Trophoblast cell (in vitro differentiated cells and primary cell): Measurements from ENCODE around the gene TMEM95.

Experiments used
- DNase-seq, 2 donors: peaks; one replicate each; pipeline ENCODE4 v3.0.0-alpha.2; 2016
- H2AFZ ChIP-seq: 2 replicates; pipeline ENCODE4 v1.6.1; 2013; ENCODE audit warnings: low read length, moderate library complexity, mild to moderate bottlenecking; ENCODE audit not compliant: insufficient read depth, poor library complexity
- H2AK5ac ChIP-seq: 2 replicates; pipeline ENCODE4 v1.6.1; 2013; ENCODE audit warnings: mild to moderate bottlenecking, low read length
- H2BK120ac ChIP-seq: 2 replicates; pipeline ENCODE4 v1.6.1; 2013; ENCODE audit warnings: low read length, mild to moderate bottlenecking, moderate library complexity; ENCODE audit not compliant: insufficient read depth, poor library complexity
- H2BK12ac ChIP-seq: 2 replicates; pipeline ENCODE4 v1.6.1; 2013; ENCODE audit warnings: mild to moderate bottlenecking, low read length, moderate library complexity
- H2BK5ac ChIP-seq: 2 replicates; pipeline ENCODE4 v1.6.1; 2013; ENCODE audit warnings: low read length, low read depth, moderate library complexity, mild to moderate bottlenecking; ENCODE audit not compliant: poor library complexity
- H3K14ac ChIP-seq: 2 replicates; pipeline ENCODE4 v1.6.1; 2013; ENCODE audit warnings: mild to moderate bottlenecking, low read length
- H3K18ac ChIP-seq: 2 replicates; pipeline ENCODE4 v1.6.1; 2013; ENCODE audit warnings: mild to moderate bottlenecking, low read length
- H3K23ac ChIP-seq: 2 replicates; pipeline ENCODE4 v1.6.1; 2013; ENCODE audit warnings: low read length
- H3K27ac ChIP-seq: 2 replicates; pipeline ENCODE4 v1.5.1; 2013; ENCODE audit warnings: low read depth, mild to moderate bottlenecking, inconsistent platforms, low read length, moderate library complexity
- H3K27me3 ChIP-seq: 2 replicates; pipeline ENCODE4 v1.6.1; 2013; ENCODE audit warnings: inconsistent platforms, mild to moderate bottlenecking, low read length, moderate library complexity; ENCODE audit not compliant: insufficient read depth
- H3K36me3 ChIP-seq, 2 experiments: 1 replicate in 1 of 2; 2 replicates in 1 of 2; pipeline ENCODE4 v1.6.1; 2013; ENCODE audit warnings: low read length in 2 of 2, mild to moderate bottlenecking in 2 of 2, moderate library complexity in 1 of 2; ENCODE audit not compliant: insufficient read depth in 2 of 2, control insufficient read depth in 1 of 2
- H3K4ac ChIP-seq: 2 replicates; pipeline ENCODE4 v1.6.1; 2013; ENCODE audit warnings: low read depth, mild to moderate bottlenecking, low read length, moderate library complexity
- H3K4me1 ChIP-seq, 2 experiments: 1 replicate in 1 of 2; 2 replicates in 1 of 2; pipeline ENCODE4 v1.6.1; 2013; ENCODE audit warnings: low read length in 2 of 2, mild to moderate bottlenecking in 2 of 2, moderate library complexity in 1 of 2; ENCODE audit not compliant: insufficient read depth in 2 of 2, control insufficient read depth in 1 of 2
- H3K4me2 ChIP-seq: 2 replicates; pipeline ENCODE4 v1.6.1; 2013; ENCODE audit warnings: inconsistent platforms, mild to moderate bottlenecking, low read length, moderate library complexity
- H3K4me3 ChIP-seq: 2 replicates; pipeline ENCODE4 v1.5.1; 2013; ENCODE audit warnings: mild to moderate bottlenecking, low read depth, low read length, inconsistent platforms
- H3K79me1 ChIP-seq: one replicate; pipeline ENCODE4 v1.6.1; 2013; ENCODE audit warnings: low read length
- H3K79me2 ChIP-seq: 2 replicates; pipeline ENCODE4 v1.6.1; 2013; ENCODE audit warnings: low read length, mild to moderate bottlenecking; ENCODE audit not compliant: control insufficient read depth, insufficient read depth, poor library complexity
- H3K9ac ChIP-seq: 2 replicates; pipeline ENCODE4 v1.6.1; 2013; ENCODE audit warnings: mild to moderate bottlenecking, low read length
- H3K9me3 ChIP-seq: 2 replicates; pipeline ENCODE4 v1.6.1; 2013; ENCODE audit warnings: low read depth, mild to moderate bottlenecking, control low read depth, inconsistent platforms, low read length; ENCODE audit not compliant: insufficient read depth
- H4K12ac ChIP-seq: 2 replicates; pipeline ENCODE4 v1.6.1; 2013; ENCODE audit warnings: low read depth, mild to moderate bottlenecking, low read length, moderate library complexity
- H4K8ac ChIP-seq: 2 replicates; pipeline ENCODE4 v1.6.1; 2013; ENCODE audit warnings: low read depth, mild to moderate bottlenecking, low read length, moderate library complexity
- H4K91ac ChIP-seq: one replicate; pipeline ENCODE4 v1.6.1; 2013; ENCODE audit warnings: low read depth, mild to moderate bottlenecking, low read length, moderate library complexity
- WGBS: extraction: QIAGEN DNeasy Blood & Tissue Kit; methylation state at CpG from one replicate; pipeline ENCODE4 v1.1.7; 2013; ENCODE audit warnings: missing lambda C conversion rate; ENCODE audit not compliant: insufficient read length, insufficient coverage; ENCODE audit errors: extremely low coverage; 5-methylcytosine and 5-hydroxymethylcytosine counted together

Gene TMEM95

DNA sequence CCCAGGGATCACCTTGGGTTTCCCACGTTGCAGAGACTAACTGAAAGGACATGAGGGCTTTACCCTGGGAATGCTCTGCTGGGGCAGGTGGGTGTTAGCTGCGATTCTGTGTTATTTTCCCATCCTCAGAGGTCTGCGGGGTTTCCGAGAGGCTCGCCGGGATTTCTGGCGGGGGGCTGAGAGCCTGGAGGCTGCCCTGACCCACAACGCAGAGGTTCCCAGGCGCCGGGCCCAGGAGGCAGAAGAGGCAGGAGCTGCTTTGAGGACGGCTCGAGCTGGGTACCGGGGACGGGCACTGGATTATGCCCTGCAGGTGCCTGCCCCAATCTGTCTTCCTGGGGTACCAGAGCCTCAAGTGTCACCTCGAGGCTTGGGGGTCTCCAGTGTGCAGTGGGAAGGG is 11.7 kb upstream of the TMEM95 start:
- DNase-seq = no peak
- no peaks in the 10 kb centered on the region for H3K9me3 ChIP-seq
- no peak overlapping the region for H4K12ac ChIP-seq
- H3K79me1 ChIP-seq = no peaks in the 10 kb centered on the region
- no peak overlapping the region for H3K18ac ChIP-seq
- no peak overlapping the region for H2AK5ac ChIP-seq
- H3K36me3 ChIP-seq = no peaks in the 10 kb centered on the region
- no peak overlapping the region for H3K9ac ChIP-seq
- no peak overlapping the region for H3K4me2 ChIP-seq
- no peak overlapping the region for H3K4me3 ChIP-seq
- H3K4me1 ChIP-seq = no peaks in the 10 kb centered on the region
- no peak overlapping the region for H3K27ac ChIP-seq
- no peak overlapping the region for H4K8ac ChIP-seq
- no peak overlapping the region for H2BK12ac ChIP-seq
- no peak overlapping the region for H2AFZ ChIP-seq
- no peak overlapping the region for H3K23ac ChIP-seq
- H3K79me2 ChIP-seq = no peaks in the 10 kb centered on the region
- no peaks in the 10 kb centered on the region for H3K27me3 ChIP-seq
- no peak overlapping the region for H4K91ac ChIP-seq
- H3K4ac ChIP-seq = no peak overlapping the region
- no peak overlapping the region for H2BK120ac ChIP-seq
- WGBS = no CpG with 5 or more reads among the region's 15 CpGs
- H2BK5ac ChIP-seq = no peak overlapping the region
- H3K14ac ChIP-seq = no peak overlapping the region

DNA sequence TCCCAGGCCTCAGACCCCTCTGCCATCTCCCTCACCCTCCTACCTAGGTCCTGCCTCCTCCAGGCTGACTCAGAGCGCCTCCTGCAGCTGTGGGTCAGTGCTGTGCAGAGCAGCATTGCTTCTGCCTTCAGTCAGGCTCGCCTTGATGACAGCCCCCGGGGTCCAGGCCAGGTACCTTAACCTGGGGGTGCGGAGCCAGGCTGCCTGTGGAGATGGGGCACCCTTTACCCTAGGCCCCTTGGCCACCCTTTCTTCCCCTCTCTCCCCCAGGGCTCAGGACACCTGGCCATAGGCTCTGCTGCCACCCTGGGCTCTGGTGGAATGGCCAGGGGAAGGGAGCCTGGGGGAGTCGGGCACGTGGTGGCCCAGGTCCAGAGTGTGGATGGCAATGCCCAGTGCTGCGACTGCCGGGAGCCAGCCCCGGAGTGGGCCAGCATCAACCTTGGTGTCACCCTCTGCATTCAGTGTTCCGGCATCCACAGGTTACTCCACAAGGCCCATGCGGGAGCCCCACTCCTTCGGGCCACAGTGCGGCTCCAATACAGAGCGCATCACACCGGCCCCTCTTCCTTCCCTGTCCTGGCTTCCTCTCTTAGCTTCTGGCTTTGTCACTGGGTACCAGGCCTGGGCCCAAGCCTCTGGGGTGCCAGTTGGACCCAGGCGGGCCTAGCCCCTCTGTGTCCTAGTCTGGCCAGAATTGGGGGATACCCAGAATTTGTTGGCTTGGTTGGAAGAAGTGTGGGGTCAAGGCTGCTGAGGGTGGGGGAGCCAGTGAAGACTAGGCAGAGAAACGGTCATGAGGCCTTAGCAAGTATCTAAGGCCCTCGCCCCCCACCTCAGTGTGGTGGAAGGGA is 8.0 kb upstream of the TMEM95 start:
- no peak overlapping the region for H2BK12ac ChIP-seq

DNA sequence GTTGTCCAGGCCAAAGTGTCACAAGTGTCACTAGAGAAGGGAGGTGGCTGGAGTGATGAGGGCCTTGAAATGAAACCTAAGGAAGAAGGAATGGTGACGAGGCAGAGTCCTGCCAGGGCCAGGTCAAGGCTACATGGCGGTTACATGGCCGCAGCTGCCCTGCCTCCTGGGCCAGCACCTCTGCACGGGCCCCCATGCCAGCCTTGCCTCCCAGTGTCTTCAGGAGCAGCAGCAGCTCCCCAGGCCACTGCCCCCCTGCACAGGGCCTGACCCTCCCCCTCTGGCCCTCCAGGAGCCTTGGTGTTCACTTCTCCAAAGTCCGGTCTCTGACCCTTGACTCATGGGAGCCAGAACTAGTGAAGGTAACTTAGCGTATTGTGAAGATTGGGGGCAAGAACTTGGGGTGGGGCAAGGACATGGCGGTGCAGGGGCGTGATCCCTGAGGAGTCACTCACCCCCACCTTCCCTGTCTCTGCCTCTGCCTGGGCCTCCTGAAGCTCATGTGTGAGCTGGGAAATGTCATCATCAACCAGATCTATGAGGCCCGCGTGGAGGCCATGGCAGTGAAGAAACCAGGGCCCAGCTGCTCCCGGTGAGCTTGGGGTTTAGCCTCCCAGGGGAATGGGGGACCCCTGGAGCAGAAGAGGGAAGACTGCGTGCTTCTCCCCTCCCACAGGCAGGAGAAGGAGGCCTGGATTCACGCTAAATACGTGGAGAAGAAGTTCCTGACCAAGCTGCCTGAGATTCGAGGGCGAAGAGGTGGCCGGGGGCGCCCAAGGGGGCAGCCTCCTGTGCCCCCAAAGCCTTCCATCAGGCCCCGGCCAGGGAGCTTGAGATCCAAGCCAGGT is 7.1 kb upstream of the TMEM95 start:
- Histone ChIP-seq H2AFZ (no peak overlapping the region), H3K18ac (no peak overlapping the region), H3K4me3 (no peak overlapping the region), H3K14ac (no peak overlapping the region), H2BK12ac (no peak overlapping the region), H3K27ac (no peak overlapping the region), H3K23ac (no peak overlapping the region), H3K79me1 (peaks cover 22% of the 10 kb centered on the region), H4K8ac (no peak overlapping the region), H3K79me2 (peaks cover 13% of the 10 kb centered on the region), H3K4ac (no peak overlapping the region), H3K36me3 (no peaks in the 10 kb centered on the region), H3K9me3 (no peaks in the 10 kb centered on the region), H2BK120ac (no peak overlapping the region), H2BK5ac (no peak overlapping the region), H2AK5ac (no peak overlapping the region), H4K91ac (no peak overlapping the region), H3K9ac (no peak overlapping the region), H4K12ac (no peak overlapping the region), H3K4me2 (no peak overlapping the region), H3K27me3 (no peaks in the 10 kb centered on the region), H3K4me1 (peaks cover 9 to 10% of the 10 kb centered on the region in 2 experiments)
- WGBS = no CpG with 5 or more reads among the region's 19 CpGs
- no peak for DNase-seq

More for the DNA sequence above, 8.0 kb upstream of the TMEM95 start:
- Histone ChIP-seq H2BK120ac (no peak overlapping the region), H3K79me1 (peaks cover 17% of the 10 kb centered on the region), H3K23ac (no peak overlapping the region), H3K4me1 (peaks cover 3 to 4% of the 10 kb centered on the region in 2 experiments), H3K4me2 (no peak overlapping the region), H4K91ac (no peak overlapping the region), H3K4me3 (no peak overlapping the region), H4K8ac (no peak overlapping the region), H4K12ac (no peak overlapping the region), H3K18ac (no peak overlapping the region), H3K14ac (no peak overlapping the region), H3K9me3 (no peaks in the 10 kb centered on the region), H3K9ac (no peak overlapping the region), H3K4ac (no peak overlapping the region), H3K36me3 (no peaks in the 10 kb centered on the region), H3K27me3 (no peaks in the 10 kb centered on the region), H3K27ac (no peak overlapping the region), H2AFZ (no peak overlapping the region), H2BK5ac (no peak overlapping the region), H2AK5ac (no peak overlapping the region), H3K79me2 (peaks cover 8% of the 10 kb centered on the region)
- WGBS = no CpG with 5 or more reads among the region's 18 CpGs
- no peak for DNase-seq

DNA sequence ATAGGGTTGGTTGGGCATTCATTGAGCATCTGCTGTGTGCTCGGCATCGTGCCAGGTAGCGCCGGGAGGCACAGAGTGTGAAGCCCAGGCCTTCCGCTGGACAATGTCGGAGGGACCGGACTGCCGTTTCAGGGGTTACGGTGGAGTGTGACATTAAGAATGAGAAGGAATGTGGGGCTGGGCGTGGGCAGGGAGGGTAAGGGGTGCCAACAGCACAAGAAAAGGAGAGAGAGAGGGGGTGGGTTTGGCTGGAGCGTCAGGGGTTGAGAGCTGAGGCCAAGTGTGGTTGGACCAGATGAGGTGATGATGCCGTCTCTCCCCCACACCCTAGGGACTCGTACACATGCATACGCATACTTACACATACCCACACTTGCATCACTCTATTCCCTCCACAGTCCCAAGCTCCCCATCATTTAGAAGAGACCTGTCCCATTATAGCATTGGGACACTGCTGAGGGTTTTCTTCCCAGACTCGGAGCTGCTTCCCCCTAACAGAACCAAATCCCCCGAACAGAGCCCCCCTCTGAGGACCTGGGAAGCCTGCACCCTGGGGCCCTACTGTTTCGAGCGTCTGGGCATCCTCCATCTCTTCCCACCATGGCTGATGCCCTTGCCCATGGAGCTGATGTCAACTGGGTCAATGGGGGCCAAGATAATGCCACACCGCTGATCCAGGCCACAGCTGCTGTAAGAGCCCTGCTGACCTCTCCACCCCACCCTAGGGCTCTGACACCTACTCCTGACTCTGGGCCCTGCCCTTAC is 6.3 kb upstream of the TMEM95 start:
- H3K18ac ChIP-seq = no peak overlapping the region
- no peak overlapping the region for H4K8ac ChIP-seq
- H2BK120ac ChIP-seq = no peak overlapping the region
- no peak for DNase-seq
- no peak overlapping the region for H3K4me2 ChIP-seq
- no peak overlapping the region for H3K4me3 ChIP-seq
- no CpG with 5 or more reads among the region's 19 CpGs for WGBS
- no peaks in the 10 kb centered on the region for H3K36me3 ChIP-seq
- no peak overlapping the region for H2AFZ ChIP-seq
- peaks cover 13% of the 10 kb centered on the region for H3K79me2 ChIP-seq
- H2BK5ac ChIP-seq = no peak overlapping the region
- no peak overlapping the region for H2AK5ac ChIP-seq
- no peak overlapping the region for H3K9ac ChIP-seq
- no peaks in the 10 kb centered on the region for H3K9me3 ChIP-seq
- H3K79me1 ChIP-seq = peaks cover 22% of the 10 kb centered on the region
- H3K4me1 ChIP-seq = peaks cover 14 to 16% of the 10 kb centered on the region in 2 experiments
- no peak overlapping the region for H2BK12ac ChIP-seq
- no peaks in the 10 kb centered on the region for H3K27me3 ChIP-seq
- no peak overlapping the region for H3K23ac ChIP-seq
- H3K4ac ChIP-seq = no peak overlapping the region
- H4K91ac ChIP-seq = no peak overlapping the region
- no peak overlapping the region for H4K12ac ChIP-seq
- H3K14ac ChIP-seq = no peak overlapping the region
- H3K27ac ChIP-seq = no peak overlapping the region
